HEK293T (cell line): ENCODE data around the gene AFF1.

Source experiments
- ARNT ChIP-seq: fragments of 450-650 bp; IDR thresholded peaks from 2 replicates; pipeline ENCODE4 v1.6.1; 2017; ENCODE audit warnings: mild to moderate bottlenecking
- BHLHE40 ChIP-seq: fragments of 450-650 bp; IDR thresholded peaks from 2 replicates; pipeline ENCODE4 v1.6.1; 2016; ENCODE audit warnings: mild to moderate bottlenecking, moderate library complexity, borderline replicate concordance
- FOXA1 ChIP-seq: fragments of 450-650 bp; IDR thresholded peaks from 2 replicates; pipeline ENCODE4 v1.6.1; 2016; ENCODE audit warnings: mild to moderate bottlenecking
- FOXM1 ChIP-seq: fragments of 450-650 bp; IDR thresholded peaks from 2 replicates; pipeline ENCODE4 v1.6.1; 2017; ENCODE audit warnings: mild to moderate bottlenecking, borderline replicate concordance
- LEF1 ChIP-seq: fragments of 450-650 bp; IDR thresholded peaks from 2 replicates; pipeline ENCODE4 v1.6.1; 2017; ENCODE audit warnings: mild to moderate bottlenecking, borderline replicate concordance
- SP1 ChIP-seq: fragments of 450-650 bp; IDR thresholded peaks from 2 replicates; pipeline ENCODE4 v1.6.1; 2017
- TARDBP ChIP-seq: fragments of 450-650 bp; IDR thresholded peaks from 2 replicates; pipeline ENCODE4 v1.6.1; 2016

DNA sequence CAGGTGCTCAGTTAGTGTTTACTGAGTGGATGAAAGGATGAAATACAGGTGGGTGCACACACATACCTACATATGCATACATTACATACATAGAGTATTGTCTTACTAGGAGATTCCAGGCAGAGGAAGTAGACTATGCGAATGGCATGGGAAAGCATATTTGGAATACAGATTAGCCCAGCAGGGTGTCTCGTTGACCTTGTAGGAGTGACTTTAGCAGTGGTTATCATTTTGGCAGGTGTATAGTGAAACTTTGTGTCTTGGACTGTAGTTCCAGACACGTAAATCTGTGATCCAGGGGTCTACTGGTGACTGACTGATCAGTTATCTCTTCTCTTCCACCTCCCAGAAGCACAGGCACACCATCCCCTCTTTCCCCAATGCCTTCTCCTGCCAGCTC, 199.3 kb downstream of the AFF1 start:
- TF ChIP-seq LEF1 (no peak), ARNT (no peak), FOXA1 (no peak), TARDBP (no peak), BHLHE40 (no peak), FOXM1 (no peak), SP1 (no peak)
